AG04449 (cell line): ENCODE results near the gene COMMD9.

Source experiments
- CTCF ChIA-PET: fragments of 350-600 bp; formaldehyde crosslinking; extraction: SDS; loops from one replicate; lab custom pipeline; 2021; ENCODE audit warnings: antibody characterized with exemption; lab: Yijun Ruan, JAX
- POLR2A ChIA-PET: fragments of 400-600, 350-600 bp; formaldehyde crosslinking; extraction: SDS; loops from one replicate; lab custom pipeline; 2020; ENCODE audit warnings: antibody characterized with exemption, inconsistent platforms; lab: Yijun Ruan, JAX
- DNase-seq: peaks from one replicate; pipeline ENCODE4 v3.0.0-alpha.2; 2010; ENCODE audit warnings: low read depth, low spot score
- H3K4me3 ChIP-seq: 2 replicates; pipeline ENCODE4 v1.5.1; 2011; ENCODE audit warnings: low read depth, mild to moderate bottlenecking, control low read depth, low read length
- TF ChIP-seq, protein P1 (sequence below): IDR thresholded peaks from one replicate; pipeline ENCODE4 v1.5.1; 2011; ENCODE audit warnings: mild to moderate bottlenecking, moderate library complexity, low read length, control low read depth, inconsistent platforms; ENCODE audit not compliant: insufficient read depth; ENCODE audit errors: missing control alignments

Gene COMMD9

GRCh38 chr11:36265793-36266628 lies 23.2 kb downstream of the COMMD9 start:
- TF ChIP-seq, protein P1, sequence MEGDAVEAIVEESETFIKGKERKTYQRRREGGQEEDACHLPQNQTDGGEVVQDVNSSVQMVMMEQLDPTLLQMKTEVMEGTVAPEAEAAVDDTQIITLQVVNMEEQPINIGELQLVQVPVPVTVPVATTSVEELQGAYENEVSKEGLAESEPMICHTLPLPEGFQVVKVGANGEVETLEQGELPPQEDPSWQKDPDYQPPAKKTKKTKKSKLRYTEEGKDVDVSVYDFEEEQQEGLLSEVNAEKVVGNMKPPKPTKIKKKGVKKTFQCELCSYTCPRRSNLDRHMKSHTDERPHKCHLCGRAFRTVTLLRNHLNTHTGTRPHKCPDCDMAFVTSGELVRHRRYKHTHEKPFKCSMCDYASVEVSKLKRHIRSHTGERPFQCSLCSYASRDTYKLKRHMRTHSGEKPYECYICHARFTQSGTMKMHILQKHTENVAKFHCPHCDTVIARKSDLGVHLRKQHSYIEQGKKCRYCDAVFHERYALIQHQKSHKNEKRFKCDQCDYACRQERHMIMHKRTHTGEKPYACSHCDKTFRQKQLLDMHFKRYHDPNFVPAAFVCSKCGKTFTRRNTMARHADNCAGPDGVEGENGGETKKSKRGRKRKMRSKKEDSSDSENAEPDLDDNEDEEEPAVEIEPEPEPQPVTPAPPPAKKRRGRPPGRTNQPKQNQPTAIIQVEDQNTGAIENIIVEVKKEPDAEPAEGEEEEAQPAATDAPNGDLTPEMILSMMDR = peak; percentile 87
- CTCF ChIA-PET = interaction anchor here (0.6 to 8.2 kb wide), 45 partner anchors 7 to 800 kb away, joined by 3 to 79 read pairs (median 4); no protein-coding TSS in a partner anchor
- DNase-seq = no peak
- H3K4me3 ChIP-seq = no peak overlapping the region
- POLR2A ChIA-PET = no interaction called here

DNA sequence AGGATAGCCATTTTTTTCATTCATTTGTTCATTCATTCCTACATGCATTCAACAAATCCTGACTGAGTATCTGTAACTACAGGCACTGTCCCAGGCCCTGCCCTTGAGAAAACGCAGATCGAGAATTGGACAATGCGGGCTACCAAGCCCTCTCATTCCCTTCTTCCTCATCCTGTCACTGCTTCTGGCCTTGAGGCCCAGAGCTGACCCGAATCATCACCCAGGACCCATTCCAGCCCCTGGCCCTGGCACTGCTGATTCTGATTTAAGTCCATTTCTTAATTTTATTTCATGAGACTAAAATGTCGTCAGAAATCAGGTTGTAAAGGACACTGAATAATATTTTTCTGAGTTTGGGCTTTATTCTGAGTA lies 24.3 kb downstream of the COMMD9 start:
- POLR2A ChIA-PET = no interaction called here

GRCh38 chr11:36264011-36264972 lies 24.9 kb downstream of the COMMD9 start:
- ChIA-PET POLR2A (no interaction called here), CTCF (interaction anchor here (0.7 to 8.2 kb wide), 13 partner anchors 9 to 775 kb away, joined by 3 to 79 read pairs (median 4); no protein-coding TSS in a partner anchor)
- DNase-seq = no peak

More for the DNA sequence above, 24.3 kb downstream of the COMMD9 start:
- DNase-seq = no peak
- no peak overlapping the region for H3K4me3 ChIP-seq
- CTCF ChIA-PET = interaction anchor here (0.8 to 8.2 kb wide), 24 partner anchors 6 to 780 kb away, joined by 3 to 79 read pairs (median 7); no protein-coding TSS in a partner anchor
- TF ChIP-seq, protein P1 = no peak

GRCh38 chr11:36261094-36261493 lies 28.1 kb downstream of the COMMD9 start:
- ChIA-PET CTCF (interaction anchor here (0.5 to 9.2 kb wide), 18 partner anchors 7 to 645 kb away, joined by 3 to 101 read pairs (median 4); no protein-coding TSS in a partner anchor), POLR2A (interaction anchor here (1.0 kb wide), 1 partner anchor 644 kb away, joined by 4 read pairs; no protein-coding TSS in a partner anchor)
- no peak for DNase-seq
- H3K4me3 ChIP-seq = no peak overlapping the region
- TF ChIP-seq, protein P1 = no peak

More at GRCh38 chr11:36264011-36264972, 24.9 kb downstream of the COMMD9 start:
- H3K4me3 ChIP-seq = no peak overlapping the region
- TF ChIP-seq, protein P1 = no peak

DNA sequence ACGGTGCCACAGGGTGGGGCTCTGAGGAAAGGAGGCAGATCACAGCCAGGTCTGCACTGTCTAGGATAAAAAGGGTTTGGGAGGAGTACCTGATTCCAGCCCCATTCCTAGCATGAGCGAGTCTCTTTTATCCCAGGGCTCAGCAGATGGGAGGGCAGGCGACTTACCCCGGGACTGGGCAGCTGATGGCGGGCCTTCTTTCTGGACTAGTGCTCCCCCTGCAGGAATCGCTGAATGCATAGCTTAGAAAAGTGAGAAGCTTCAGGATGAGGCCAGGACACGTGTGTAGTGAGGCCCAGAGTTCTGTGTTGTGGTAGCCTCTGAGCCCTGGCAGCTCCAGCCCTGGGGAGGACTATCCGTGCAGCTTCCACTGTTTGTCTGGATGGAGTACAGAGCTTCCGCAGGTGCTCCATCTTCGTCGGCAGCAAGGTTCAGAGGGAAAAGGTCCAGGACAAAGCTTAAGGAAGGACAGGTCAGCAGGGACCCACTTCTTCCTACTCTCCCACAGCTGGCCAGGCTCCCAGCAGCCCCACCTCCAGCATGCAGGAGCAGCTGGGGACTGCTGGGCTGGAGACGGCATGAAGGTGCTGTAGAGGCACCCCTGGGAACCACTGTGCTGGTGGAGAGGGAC lies 30.4 kb downstream of the COMMD9 start:
- TF ChIP-seq, protein P1 = peak; percentile 76
- H3K4me3 ChIP-seq = no peak overlapping the region
- ChIA-PET CTCF (interaction anchor here (0.7 to 9.2 kb wide), 50 partner anchors 9 to 771 kb away, joined by 3 to 101 read pairs (median 4); no protein-coding TSS in a partner anchor), POLR2A (interaction anchor here (0.7 kb wide), 1 partner anchor 26 kb away, joined by 3 read pairs; no protein-coding TSS in a partner anchor)
- peak; percentile 36 for DNase-seq
